H1 (cell line): Measurements from ENCODE around the gene CNOT2. TPM values are rescaled to one million over a fixed set of nuclear protein-coding genes. Genes with fewer than 3 reads are reported as not detected.

Experiments
- ASH2L ChIP-seq: fragments of 200-600, 300-600 bp; sonication (generic); IDR thresholded peaks from one replicate; pipeline ENCODE4 v1.7.1; 2017; ENCODE audit warnings: low read length
- ATF2 ChIP-seq: IDR thresholded peaks from 2 replicates; pipeline ENCODE4 v1.6.1; 2012; ENCODE audit warnings: low read length, inconsistent platforms
- CBX5 ChIP-seq: fragments of 300-800, 300-1000 bp; sonication (generic); IDR thresholded peaks from 2 replicates; pipeline ENCODE4 v1.7.1; 2016; ENCODE audit warnings: antibody characterized with exemption, low read length, low read depth
- CHD2 ChIP-seq: IDR thresholded peaks from 2 replicates; pipeline ENCODE4 v1.6.1; 2012; ENCODE audit warnings: low read length, improper control_type of control experiment
- CREB1 ChIP-seq: IDR thresholded peaks from 2 replicates; pipeline ENCODE4 v1.6.1; 2012; ENCODE audit warnings: inconsistent platforms
- CTCF ChIP-seq, 3 experiments: IDR thresholded peaks; 1 replicate in 2 of 3; 2 replicates in 1 of 3; pipeline versions ENCODE4 v1.5.1 to v1.6.1; 2011; ENCODE audit warnings: low read length in 3 of 3, mild to moderate bottlenecking in 3 of 3, inconsistent platforms in 2 of 3, low read depth in 1 of 3, moderate library complexity in 1 of 3; ENCODE audit not compliant: insufficient read depth in 1 of 3; ENCODE audit errors: control extremely low read depth in 1 of 3
- FOSL1 ChIP-seq: IDR thresholded peaks from 2 replicates; pipeline ENCODE4 v1.6.1; 2011; ENCODE audit warnings: mild to moderate bottlenecking, low read depth, low read length, moderate library complexity; ENCODE audit not compliant: insufficient read depth
- HDAC2 ChIP-seq, 2 experiments: fragments of 300-600 bp in 1 of 2; sonication (generic) in 1 of 2; IDR thresholded peaks; 2 replicates each; pipeline ENCODE4 v1.6.1; 2011 to 2012; ENCODE audit warnings: low read depth in 2 of 2, low read length in 2 of 2, mild to moderate bottlenecking in 2 of 2, moderate library complexity in 2 of 2, borderline replicate concordance in 1 of 2, inconsistent platforms in 1 of 2
- KDM1A ChIP-seq: fragments of 200-600, 300-600 bp; sonication (generic); IDR thresholded peaks from 2 replicates; pipeline ENCODE4 v1.7.1; 2016; ENCODE audit warnings: mild to moderate bottlenecking, low read length, borderline replicate concordance
- NRF1 ChIP-seq: IDR thresholded peaks from 2 replicates; pipeline ENCODE4 v1.6.1; 2011; ENCODE audit warnings: mild to moderate bottlenecking, low read depth, low read length, improper control_type of control experiment
- PHF8 ChIP-seq: fragments of 200-600 bp; sonication (generic); conservative IDR thresholded peaks from 2 replicates; pipeline ENCODE4 v1.7.1; 2012; ENCODE audit warnings: low read depth, mild to moderate bottlenecking, inconsistent platforms, low read length, moderate library complexity
- POLR2A ChIP-seq, 2 experiments: IDR thresholded peaks; 1 replicate in 1 of 2; 2 replicates in 1 of 2; pipeline ENCODE4 v1.6.1; 2011; ENCODE audit warnings: low read depth in 2 of 2, low read length in 2 of 2, mild to moderate bottlenecking in 2 of 2; ENCODE audit errors: control extremely low read depth in 1 of 2
- POU5F1 ChIP-seq: IDR thresholded peaks from 2 replicates; pipeline ENCODE4 v1.6.1; 2011; ENCODE audit warnings: low read depth, mild to moderate bottlenecking, low read length, moderate library complexity
- RNF2 ChIP-seq: fragments of 200-900, 300-1000 bp; sonication (generic); IDR thresholded peaks from 2 replicates; pipeline ENCODE4 v1.7.1; 2016; ENCODE audit warnings: borderline replicate concordance, low read depth, mild to moderate bottlenecking, antibody characterized with exemption, low read length; ENCODE audit not compliant: poor library complexity, severe bottlenecking; ENCODE audit errors: missing control alignments
- RXRA ChIP-seq: IDR thresholded peaks from 2 replicates; pipeline ENCODE4 v1.6.1; 2011; ENCODE audit warnings: low read depth, mild to moderate bottlenecking, low read length, moderate library complexity; ENCODE audit not compliant: insufficient read depth
- SAP30 ChIP-seq: fragments of 300-600 bp; sonication (generic); IDR thresholded peaks from 2 replicates; pipeline ENCODE4 v1.7.1; 2012; ENCODE audit warnings: low read length, moderate library complexity, mild to moderate bottlenecking, inconsistent platforms; ENCODE audit not compliant: insufficient read depth, insufficient replicate concordance
- SIX5 ChIP-seq: IDR thresholded peaks from 2 replicates; pipeline ENCODE4 v1.6.1; 2011; ENCODE audit warnings: mild to moderate bottlenecking, low read depth, low read length
- SP1 ChIP-seq: IDR thresholded peaks from 2 replicates; pipeline ENCODE4 v1.6.1; 2011; ENCODE audit warnings: low read depth, low read length
- SP2 ChIP-seq: IDR thresholded peaks from 2 replicates; pipeline ENCODE4 v1.6.1; 2012; ENCODE audit warnings: mild to moderate bottlenecking, low read length, inconsistent platforms
- SP4 ChIP-seq: IDR thresholded peaks from 2 replicates; pipeline ENCODE4 v1.6.1; 2012; ENCODE audit warnings: low read length, inconsistent platforms
- polyA plus RNA-seq, 7 experiments: library from polyadenylated mRNA; depleted of rRNA in 3 of 7; stranded (reverse) in 5 of 7; unstranded in 2 of 7; fragments of >200 nt in 5 of 7; fragments of 200-250 nt in 2 of 7; gene quantifications; 1 replicate in 5 of 7; 2 replicates in 1 of 7; 4 replicates in 1 of 7; pipeline versions ENCODE4 v1.2.1 to v1.2.3, GENCODE V29; 2011 to 2013; ENCODE audit warnings: missing spikeins in 2 of 7, mixed read lengths in 2 of 7
- total RNA-seq: library from RNA; stranded (reverse); fragmentation: NEBNext Ultra II Directional; extraction: Animal tissue kit (Norgen Biotek cat#: 25700); gene quantifications from 2 replicates; pipeline ENCODE4 v1.2.1, GENCODE V29; 2021

CNOT2 gene
- total and polyA plus RNA-seq, 2 of the 8 experiments (the other 6 are each of a cell fraction or from before 2014, with no cell fraction given) = 61.2 to 64.8 TPM

DNA sequence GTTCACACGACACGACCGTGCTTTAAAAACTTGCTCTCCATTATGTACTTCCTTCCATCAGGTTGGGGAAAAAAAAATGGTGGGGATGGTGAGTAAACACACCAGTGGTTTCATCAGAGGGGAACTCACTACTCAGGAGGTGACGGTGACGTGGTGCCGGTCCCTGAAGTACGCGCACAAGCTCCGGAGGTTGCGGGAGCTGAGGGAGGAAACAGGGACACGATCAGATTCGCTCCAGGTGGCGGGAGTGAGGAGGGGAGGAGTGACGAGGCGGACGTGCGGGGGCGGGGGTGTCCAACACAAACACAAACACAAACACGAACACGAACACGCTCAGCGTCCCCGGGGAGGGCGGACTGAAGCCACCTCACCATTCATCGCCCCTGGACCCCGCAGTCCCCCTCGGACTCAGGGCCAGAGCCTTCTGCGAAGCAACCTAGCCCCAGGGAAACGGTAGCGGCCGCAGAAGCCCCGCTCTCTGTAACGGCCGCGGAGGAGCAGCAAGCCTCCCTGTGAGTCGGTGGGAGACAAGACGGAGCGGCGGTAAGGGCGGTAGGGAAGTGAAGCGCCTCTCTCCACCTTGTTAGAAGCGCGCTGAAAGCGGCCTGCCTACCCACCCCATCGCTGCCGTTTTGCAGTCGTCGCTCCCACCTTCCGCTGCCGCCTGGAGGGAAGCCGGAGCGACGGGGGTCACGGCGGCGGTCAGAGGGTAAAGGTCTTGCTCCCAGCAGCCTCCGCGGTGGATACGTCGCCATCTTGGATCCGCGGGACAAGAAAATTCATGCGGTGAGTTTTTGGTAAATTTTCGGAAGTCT, at the start of gene CNOT2 (continued):
- TF ChIP-seq CTCF (IDR thresholded peaks at IDR 0.05; ENCODE audit: control extremely low read depth in 1 of 3, insufficient read depth in 1 of 3, low read depth in 1 of 3, low read length in 3 of 3) = no peak
- no peak for TF ChIP-seq SP1
- TF ChIP-seq SP4 = no peak
- TF ChIP-seq POLR2A (IDR thresholded peaks at IDR 0.05; ENCODE audit: control extremely low read depth in 1 of 2, low read depth in 2 of 2, low read length in 2 of 2) = peak; percentile 47 to 97
- TF ChIP-seq RXRA = peak; percentile 90
- TF ChIP-seq SAP30 = no peak
- TF ChIP-seq RNF2 = no peak
- TF ChIP-seq KDM1A = no peak
- no peak for TF ChIP-seq POU5F1
- peak; percentile 76 for TF ChIP-seq CHD2
- no peak for TF ChIP-seq SP2
- TF ChIP-seq PHF8 = peak; percentile 83
- no peak for TF ChIP-seq SIX5
- TF ChIP-seq ASH2L = peak; percentile 97
- TF ChIP-seq CREB1 = peak; percentile 78
- peak in 1 of 2 experiments; percentile 35; a peak in 1 of 4 replicates for TF ChIP-seq HDAC2 (IDR thresholded peaks at IDR 0.05; ENCODE audit: borderline replicate concordance in 1 of 2, low read depth in 2 of 2, low read length in 2 of 2)
- TF ChIP-seq ATF2 = no peak
- no peak for TF ChIP-seq FOSL1
- no peak for TF ChIP-seq NRF1
- TF ChIP-seq CBX5 = no peak
